Keratinocyte (primary cell): ENCODE data around the gene LMNA. TPM values are rescaled to one million over a fixed set of nuclear protein-coding genes. Genes with fewer than 3 reads are reported as not detected.

Experiments used
- DNase-seq: peaks from one replicate; pipeline ENCODE4 v3.0.0-alpha.2; 2011; ENCODE audit warnings: low read depth, missing footprints, low spot score
- FAIRE-seq: peaks from 2 replicates; lab custom pipeline; 2011; peaks lifted over from hg19 to GRCh38; lab: Jason Lieb, UNC
- H2AFZ ChIP-seq: 2 replicates; pipeline ENCODE4 v1.6.0; 2012; ENCODE audit warnings: low read length, control low read depth, inconsistent platforms; ENCODE audit not compliant: control insufficient read depth
- H3K27ac ChIP-seq: 2 replicates; pipeline ENCODE4 v1.5.1; 2011; ENCODE audit warnings: low read length; ENCODE audit not compliant: control insufficient read depth, insufficient read depth
- H3K27me3 ChIP-seq: 3 replicates; pipeline ENCODE4 v1.6.0; 2011; ENCODE audit warnings: low read length; ENCODE audit not compliant: control insufficient read depth, insufficient read depth; ENCODE audit errors: extremely low read depth
- H3K36me3 ChIP-seq, 2 experiments: 2 replicates in 1 of 2; 3 replicates in 1 of 2; pipeline ENCODE4 v1.5.1; 2011; ENCODE audit warnings: low read length in 2 of 2, mild to moderate bottlenecking in 1 of 2; ENCODE audit not compliant: control insufficient read depth in 2 of 2, insufficient read depth in 2 of 2; ENCODE audit errors: extremely low read depth in 1 of 2
- H3K4me1 ChIP-seq: 3 replicates; pipeline ENCODE4 v1.5.1; 2011; ENCODE audit warnings: low read length; ENCODE audit not compliant: control insufficient read depth, insufficient read depth; ENCODE audit errors: extremely low read depth
- H3K4me2 ChIP-seq: 3 replicates; pipeline ENCODE4 v1.6.0; 2011; ENCODE audit warnings: low read depth, low read length; ENCODE audit not compliant: control insufficient read depth, insufficient read depth; ENCODE audit errors: extremely low read depth
- H3K4me3 ChIP-seq, 3 experiments: fragments of 200-600 bp in 1 of 3; sonication (generic) in 1 of 3; 2 replicates in 2 of 3; 3 replicates in 1 of 3; pipeline ENCODE4 v1.5.1; 2011 to 2016; ENCODE audit warnings: low read length in 3 of 3, mild to moderate bottlenecking in 3 of 3, control low read depth in 2 of 3, inconsistent platforms in 1 of 3, low read depth in 1 of 3, mixed read lengths in 1 of 3, mixed run types in 1 of 3, moderate library complexity in 1 of 3; ENCODE audit not compliant: control insufficient read depth in 2 of 3, insufficient read depth in 2 of 3; ENCODE audit errors: extremely low read depth in 1 of 3
- H3K79me2 ChIP-seq: 2 replicates; pipeline ENCODE4 v1.6.0; 2012; ENCODE audit warnings: low read length; ENCODE audit not compliant: control insufficient read depth, insufficient read depth
- H3K9ac ChIP-seq: 3 replicates; pipeline ENCODE4 v1.6.0; 2011; ENCODE audit warnings: low read length; ENCODE audit not compliant: control insufficient read depth, insufficient read depth; ENCODE audit errors: extremely low read depth
- H3K9me1 ChIP-seq: 3 replicates; pipeline ENCODE4 v1.6.0; 2011; ENCODE audit warnings: low read length; ENCODE audit not compliant: control insufficient read depth, insufficient read depth; ENCODE audit errors: extremely low read depth
- H3K9me3 ChIP-seq: 2 replicates; pipeline ENCODE4 v1.5.1; 2012; ENCODE audit warnings: low read depth, low read length; ENCODE audit not compliant: control insufficient read depth
- H4K20me1 ChIP-seq: 3 replicates; pipeline ENCODE4 v1.6.0; 2011; ENCODE audit warnings: low read length; ENCODE audit not compliant: control insufficient read depth, insufficient read depth; ENCODE audit errors: extremely low read depth
- EZH2 ChIP-seq: IDR thresholded peaks from one replicate; pipeline ENCODE4 v1.6.1; 2012; ENCODE audit warnings: inconsistent platforms, mild to moderate bottlenecking, low read length, moderate library complexity
- dilution Hi-C: fragments of 300-500 bp; cut with MboI; formaldehyde crosslinking; loops from one replicate; pipeline ENCODE4 v1.7.0; 2020; ENCODE audit warnings: low sequenced_read_pairs; ENCODE audit not compliant: extremely low pct_ligation_motif_present
- polyA plus RNA-seq, 5 experiments: library from polyadenylated mRNA; depleted of rRNA in 3 of 5; stranded (reverse) in 3 of 5; stranded (forward) in 1 of 5; unstranded in 1 of 5; fragments of >200 nt; gene quantifications; 1 replicate in 1 of 5; 2 replicates in 3 of 5; 3 replicates in 1 of 5; pipeline versions ENCODE4 v1.2.1 to v1.2.3, GENCODE V29; 2011 to 2012; ENCODE audit warnings: missing spikeins in 2 of 5, low read depth in 1 of 5, low replicate concordance in 1 of 5
- TF ChIP-seq, protein P1 (sequence below), 3 experiments: IDR thresholded peaks in 1 of 3; conservative IDR thresholded peaks in 1 of 3; optimal IDR thresholded peaks in 1 of 3; 2 replicates in 2 of 3; 3 replicates in 1 of 3; pipeline versions ENCODE3 to v1.5.1; 2011; ENCODE audit warnings: low read length in 3 of 3, mild to moderate bottlenecking in 3 of 3, moderate library complexity in 2 of 3, control low read depth in 1 of 3, inconsistent platforms in 1 of 3; ENCODE audit not compliant: insufficient read depth in 2 of 3; ENCODE audit errors: extremely low read depth in 1 of 3

LMNA gene
- polyA plus RNA-seq, 1 donor (not counting 4 experiments of a cell fraction or from before 2014, with no cell fraction given), result 444 TPM

DNA sequence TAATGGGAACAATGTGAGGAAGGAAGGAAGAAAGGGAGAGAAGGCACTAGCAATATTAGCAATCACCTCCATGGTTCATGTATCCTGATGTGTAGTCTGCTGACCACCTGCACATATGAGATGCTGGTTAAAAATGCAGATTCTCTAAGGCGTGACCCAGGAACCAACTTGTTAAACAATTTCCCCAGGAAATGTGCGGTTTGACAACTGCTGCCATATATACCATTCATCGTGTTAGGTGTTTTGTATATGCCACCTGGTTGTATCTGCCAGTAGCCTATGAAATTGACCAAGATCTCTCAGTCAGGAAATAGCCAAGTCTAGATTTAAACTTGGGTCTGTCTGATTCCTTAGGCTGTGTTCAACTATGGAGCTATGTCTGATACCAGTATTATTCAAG lies 43.0 kb downstream of the LMNA start:
- no peaks in the 10 kb centered on the region for H3K9me1 ChIP-seq
- no peaks in the 10 kb centered on the region for H4K20me1 ChIP-seq
- FAIRE-seq (no peak), DNase-seq (no peak)
- no peak overlapping the region for H2AFZ ChIP-seq
- no peaks in the 10 kb centered on the region for H3K9me3 ChIP-seq
- H3K9ac ChIP-seq, result no peak overlapping the region
- H3K79me2 ChIP-seq, result no peaks in the 10 kb centered on the region
- no peak overlapping the region for H3K4me2 ChIP-seq
- no peak overlapping the region for H3K4me3 ChIP-seq
- no peaks in the 10 kb centered on the region for H3K27me3 ChIP-seq
- H3K36me3 ChIP-seq, result peaks cover 5 to 6% of the 10 kb centered on the region in 2 experiments
- no peak overlapping the region for H3K27ac ChIP-seq
- dilution Hi-C loops, result no loop called here
- TF ChIP-seq EZH2, result no peak
- TF ChIP-seq, protein P1, sequence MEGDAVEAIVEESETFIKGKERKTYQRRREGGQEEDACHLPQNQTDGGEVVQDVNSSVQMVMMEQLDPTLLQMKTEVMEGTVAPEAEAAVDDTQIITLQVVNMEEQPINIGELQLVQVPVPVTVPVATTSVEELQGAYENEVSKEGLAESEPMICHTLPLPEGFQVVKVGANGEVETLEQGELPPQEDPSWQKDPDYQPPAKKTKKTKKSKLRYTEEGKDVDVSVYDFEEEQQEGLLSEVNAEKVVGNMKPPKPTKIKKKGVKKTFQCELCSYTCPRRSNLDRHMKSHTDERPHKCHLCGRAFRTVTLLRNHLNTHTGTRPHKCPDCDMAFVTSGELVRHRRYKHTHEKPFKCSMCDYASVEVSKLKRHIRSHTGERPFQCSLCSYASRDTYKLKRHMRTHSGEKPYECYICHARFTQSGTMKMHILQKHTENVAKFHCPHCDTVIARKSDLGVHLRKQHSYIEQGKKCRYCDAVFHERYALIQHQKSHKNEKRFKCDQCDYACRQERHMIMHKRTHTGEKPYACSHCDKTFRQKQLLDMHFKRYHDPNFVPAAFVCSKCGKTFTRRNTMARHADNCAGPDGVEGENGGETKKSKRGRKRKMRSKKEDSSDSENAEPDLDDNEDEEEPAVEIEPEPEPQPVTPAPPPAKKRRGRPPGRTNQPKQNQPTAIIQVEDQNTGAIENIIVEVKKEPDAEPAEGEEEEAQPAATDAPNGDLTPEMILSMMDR (optimal IDR thresholded peaks at IDR 0.05 in 1 of 3, IDR thresholded peaks at IDR 0.05 in 1 of 3, conservative IDR thresholded peaks at IDR 0.05 in 1 of 3; ENCODE audit: extremely low read depth in 1 of 3, insufficient read depth in 2 of 3, low read length in 3 of 3), result no peak
- H3K4me1 ChIP-seq, result peaks cover 19% of the 10 kb centered on the region

GRCh38 chr1:156157966-156158365 lies 43.5 kb downstream of the LMNA start:
- no peaks in the 10 kb centered on the region for H3K79me2 ChIP-seq
- no peak for FAIRE-seq
- no peak overlapping the region for H3K9ac ChIP-seq
- no peak overlapping the region for H3K4me3 ChIP-seq
- no peaks in the 10 kb centered on the region for H4K20me1 ChIP-seq
- no peak overlapping the region for H3K27ac ChIP-seq
- TF ChIP-seq EZH2, result no peak
- TF ChIP-seq, protein P1 (optimal IDR thresholded peaks at IDR 0.05 in 1 of 3, IDR thresholded peaks at IDR 0.05 in 1 of 3, conservative IDR thresholded peaks at IDR 0.05 in 1 of 3; ENCODE audit: extremely low read depth in 1 of 3, insufficient read depth in 2 of 3, low read length in 3 of 3), result no peak
- dilution Hi-C loops, result no loop called here
- H3K9me1 ChIP-seq, result no peaks in the 10 kb centered on the region
- DNase-seq, result no peak
- no peak overlapping the region for H3K4me2 ChIP-seq
- peaks cover 14% of the 10 kb centered on the region for H3K4me1 ChIP-seq
- H3K36me3 ChIP-seq, result peaks cover 5 to 6% of the 10 kb centered on the region in 2 experiments
- no peaks in the 10 kb centered on the region for H3K9me3 ChIP-seq
- H2AFZ ChIP-seq, result no peak overlapping the region
- no peaks in the 10 kb centered on the region for H3K27me3 ChIP-seq
